Mesendoderm (in vitro differentiated cells): ENCODE data around the gene SCAMP2.

Experiments
- DNase-seq: peaks from one replicate; pipeline ENCODE4 v3.0.0; 2013
- H2AK5ac ChIP-seq: 2 replicates; pipeline ENCODE4 v1.6.1; 2013; ENCODE audit warnings: low read length, inconsistent platforms
- H2BK120ac ChIP-seq: 2 replicates; pipeline ENCODE4 v1.6.1; 2013; ENCODE audit warnings: low read depth, mild to moderate bottlenecking, low read length, moderate library complexity, mixed read lengths
- H2BK15ac ChIP-seq: replicated peaks from 2 replicates; pipeline ENCODE4 v1.6.1; 2013; ENCODE audit warnings: low read depth, mild to moderate bottlenecking, moderate library complexity
- H2BK5ac ChIP-seq: 2 replicates; pipeline ENCODE4 v1.6.1; 2013; ENCODE audit warnings: low read length, inconsistent platforms
- H3K18ac ChIP-seq: 2 replicates; pipeline ENCODE4 v1.6.1; 2013; ENCODE audit warnings: mild to moderate bottlenecking, low read length, mixed read lengths
- H3K23ac ChIP-seq: one replicate; pipeline ENCODE4 v1.6.1; 2013; ENCODE audit warnings: low read length
- H3K27ac ChIP-seq: 2 replicates; pipeline ENCODE4 v1.5.1; 2013; ENCODE audit warnings: low read depth, mild to moderate bottlenecking, inconsistent platforms, low read length, moderate library complexity
- H3K27me3 ChIP-seq: 2 replicates; pipeline ENCODE4 v1.6.1; 2013; ENCODE audit warnings: low read length, control low read depth, mild to moderate bottlenecking, inconsistent platforms; ENCODE audit not compliant: insufficient read depth, poor library complexity
- H3K36me3 ChIP-seq: 2 replicates; pipeline ENCODE4 v1.6.1; 2013; ENCODE audit warnings: low read length, inconsistent platforms; ENCODE audit not compliant: control insufficient read depth, insufficient read depth
- H3K4ac ChIP-seq: one replicate; pipeline ENCODE4 v1.6.1; 2013; ENCODE audit warnings: low read depth, mild to moderate bottlenecking, low read length, moderate library complexity
- H3K4me1 ChIP-seq: 2 replicates; pipeline ENCODE4 v1.6.1; 2013; ENCODE audit warnings: low read depth, low read length, inconsistent platforms; ENCODE audit not compliant: control insufficient read depth
- H3K4me2 ChIP-seq: 2 replicates; pipeline ENCODE4 v1.6.1; 2013; ENCODE audit warnings: low read length
- H3K4me3 ChIP-seq: 2 replicates; pipeline ENCODE4 v1.5.1; 2013; ENCODE audit warnings: mild to moderate bottlenecking, low read length
- H3K56ac ChIP-seq: one replicate; pipeline ENCODE4 v1.6.1; 2013; ENCODE audit warnings: low read length
- H3K79me1 ChIP-seq: 2 replicates; pipeline ENCODE4 v1.6.1; 2013; ENCODE audit warnings: low read length, inconsistent platforms
- H3K79me2 ChIP-seq: 2 replicates; pipeline ENCODE4 v1.6.1; 2013; ENCODE audit warnings: mild to moderate bottlenecking, low read length; ENCODE audit not compliant: control insufficient read depth, insufficient read depth
- H3K9ac ChIP-seq: 2 replicates; pipeline ENCODE4 v1.6.1; 2013; ENCODE audit warnings: low read length, inconsistent platforms
- H4K5ac ChIP-seq: one replicate; pipeline ENCODE4 v1.6.1; 2013; ENCODE audit warnings: low read length
- H4K8ac ChIP-seq: one replicate; pipeline ENCODE4 v1.6.1; 2013; ENCODE audit warnings: low read depth, mild to moderate bottlenecking, control low read depth, low read length, moderate library complexity
- WGBS: extraction: QIAGEN DNeasy Blood & Tissue Kit; methylation state at CpG from one replicate; pipeline ENCODE4 v1.1.7; 2013; ENCODE audit warnings: low lambda C conversion rate, missing lambda C conversion rate; ENCODE audit not compliant: insufficient coverage; ENCODE audit errors: extremely low coverage; 5-methylcytosine and 5-hydroxymethylcytosine counted together

SCAMP2 gene

GRCh38 chr15:74820056-74820455, 53.1 kb downstream of the SCAMP2 start:
- no peak overlapping the region for H2BK120ac ChIP-seq
- peaks cover 3% of the 10 kb centered on the region for H3K4me1 ChIP-seq
- WGBS, result no CpG with 5 or more reads among the region's 5 CpGs
- H2BK5ac ChIP-seq, result no peak overlapping the region
- H3K4ac ChIP-seq, result no peak overlapping the region
- no peak overlapping the region for H3K27ac ChIP-seq
- H2AK5ac ChIP-seq, result no peak overlapping the region
- H3K79me2 ChIP-seq, result no peaks in the 10 kb centered on the region
- no peak overlapping the region for H3K4me3 ChIP-seq
- no peak overlapping the region for H3K9ac ChIP-seq
- H2BK15ac ChIP-seq, result no peak overlapping the region
- DNase-seq, result no peak
- no peak overlapping the region for H3K23ac ChIP-seq
- peaks cover 2% of the 10 kb centered on the region for H3K27me3 ChIP-seq
- H3K18ac ChIP-seq, result no peak overlapping the region
- H3K4me2 ChIP-seq, result no peak overlapping the region
- H4K5ac ChIP-seq, result no peak overlapping the region
- no peaks in the 10 kb centered on the region for H3K36me3 ChIP-seq
- H3K79me1 ChIP-seq, result no peaks in the 10 kb centered on the region
- H3K56ac ChIP-seq, result no peak overlapping the region
- H4K8ac ChIP-seq, result no peak overlapping the region

- Histone ChIP-seq H3K18ac (no peak overlapping the region), H2BK120ac (no peak overlapping the region), H3K4me1 (peaks cover 3% of the 10 kb centered on the region), H3K23ac (no peak overlapping the region), H3K27me3 (no peaks in the 10 kb centered on the region), H3K79me2 (no peaks in the 10 kb centered on the region), H3K4me2 (no peak overlapping the region), H4K8ac (no peak overlapping the region), H3K27ac (no peak overlapping the region), H2BK5ac (no peak overlapping the region), H2BK15ac (no peak overlapping the region), H3K4ac (no peak overlapping the region), H3K36me3 (no peaks in the 10 kb centered on the region), H3K9ac (no peak overlapping the region), H3K56ac (no peak overlapping the region), H3K4me3 (no peak overlapping the region), H2AK5ac (no peak overlapping the region), H4K5ac (no peak overlapping the region), H3K79me1 (no peaks in the 10 kb centered on the region)
- DNase-seq, result peak; percentile 81
- WGBS, result no CpG with 5 or more reads among the region's 9 CpGs
These were observed 55.8 kb downstream of the SCAMP2 start for GRCh38 chr15:74817370-74817737.

- DNase-seq, result peak; percentile 53
- no peak overlapping the region for H3K56ac ChIP-seq
- no peak overlapping the region for H3K23ac ChIP-seq
- no peak overlapping the region for H2BK5ac ChIP-seq
- no peaks in the 10 kb centered on the region for H3K27me3 ChIP-seq
- no peak overlapping the region for H3K4ac ChIP-seq
- no peak overlapping the region for H2AK5ac ChIP-seq
- H3K4me2 ChIP-seq, result no peak overlapping the region
- no peaks in the 10 kb centered on the region for H3K36me3 ChIP-seq
- H3K9ac ChIP-seq, result no peak overlapping the region
- no peak overlapping the region for H2BK15ac ChIP-seq
- no peak overlapping the region for H3K27ac ChIP-seq
- no peaks in the 10 kb centered on the region for H3K79me2 ChIP-seq
- no CpG with 5 or more reads among the region's 19 CpGs for WGBS
- H4K5ac ChIP-seq, result no peak overlapping the region
- no peak overlapping the region for H2BK120ac ChIP-seq
- H3K79me1 ChIP-seq, result no peaks in the 10 kb centered on the region
- H3K4me1 ChIP-seq, result peaks cover 3% of the 10 kb centered on the region
- H3K4me3 ChIP-seq, result no peak overlapping the region
- no peak overlapping the region for H3K18ac ChIP-seq
- H4K8ac ChIP-seq, result no peak overlapping the region
These were observed 56.4 kb downstream of the SCAMP2 start for GRCh38 chr15:74816624-74817369.

GRCh38 chr15:74815961-74816360, 57.2 kb downstream of the SCAMP2 start:
- no peak overlapping the region for H3K9ac ChIP-seq
- H2BK120ac ChIP-seq, result no peak overlapping the region
- H3K23ac ChIP-seq, result no peak overlapping the region
- H3K4me2 ChIP-seq, result no peak overlapping the region
- H3K27me3 ChIP-seq, result no peaks in the 10 kb centered on the region
- H2BK5ac ChIP-seq, result no peak overlapping the region
- H3K79me1 ChIP-seq, result no peaks in the 10 kb centered on the region
- no peak overlapping the region for H3K27ac ChIP-seq
- H2BK15ac ChIP-seq, result no peak overlapping the region
- H4K5ac ChIP-seq, result no peak overlapping the region
- peaks cover 3% of the 10 kb centered on the region for H3K4me1 ChIP-seq
- no peak for DNase-seq
- H3K4ac ChIP-seq, result no peak overlapping the region
- H3K56ac ChIP-seq, result no peak overlapping the region
- no peaks in the 10 kb centered on the region for H3K36me3 ChIP-seq
- H2AK5ac ChIP-seq, result no peak overlapping the region
- H3K4me3 ChIP-seq, result no peak overlapping the region
- no peaks in the 10 kb centered on the region for H3K79me2 ChIP-seq
- H3K18ac ChIP-seq, result no peak overlapping the region
- WGBS, result no CpG with 5 or more reads among the region's 15 CpGs
- H4K8ac ChIP-seq, result no peak overlapping the region

GRCh38 chr15:74815121-74815934, 57.8 kb downstream of the SCAMP2 start:
- Histone ChIP-seq H3K56ac (no peak overlapping the region), H3K9ac (no peak overlapping the region), H3K4me3 (no peak overlapping the region), H2BK15ac (no peak overlapping the region), H3K27me3 (no peaks in the 10 kb centered on the region), H2BK5ac (no peak overlapping the region), H3K79me2 (no peaks in the 10 kb centered on the region), H3K4me1 (peaks cover 3% of the 10 kb centered on the region), H3K23ac (no peak overlapping the region), H4K8ac (no peak overlapping the region), H3K4me2 (no peak overlapping the region), H3K27ac (no peak overlapping the region), H2BK120ac (no peak overlapping the region), H4K5ac (no peak overlapping the region), H3K4ac (no peak overlapping the region), H3K79me1 (no peaks in the 10 kb centered on the region), H2AK5ac (no peak overlapping the region), H3K18ac (no peak overlapping the region), H3K36me3 (no peaks in the 10 kb centered on the region)
- no CpG with 5 or more reads among the region's 10 CpGs for WGBS
- DNase-seq, result no peak
